NCI-H1092 treated with DMSO at 0.1 percent for 48 hours (cell line): ENCODE data around the gene CFAP46.
"Not testable (repeated sequence)": the region's sequence is repeated elsewhere in the genome, so short reads cannot be mapped to it uniquely, and the experiment has no call there.

ENCODE experiments used
- DNase-seq: peaks from one replicate; lab custom pipeline; 2025; lab: John Stamatoyannopoulos, UW

The CFAP46 gene

DNA sequence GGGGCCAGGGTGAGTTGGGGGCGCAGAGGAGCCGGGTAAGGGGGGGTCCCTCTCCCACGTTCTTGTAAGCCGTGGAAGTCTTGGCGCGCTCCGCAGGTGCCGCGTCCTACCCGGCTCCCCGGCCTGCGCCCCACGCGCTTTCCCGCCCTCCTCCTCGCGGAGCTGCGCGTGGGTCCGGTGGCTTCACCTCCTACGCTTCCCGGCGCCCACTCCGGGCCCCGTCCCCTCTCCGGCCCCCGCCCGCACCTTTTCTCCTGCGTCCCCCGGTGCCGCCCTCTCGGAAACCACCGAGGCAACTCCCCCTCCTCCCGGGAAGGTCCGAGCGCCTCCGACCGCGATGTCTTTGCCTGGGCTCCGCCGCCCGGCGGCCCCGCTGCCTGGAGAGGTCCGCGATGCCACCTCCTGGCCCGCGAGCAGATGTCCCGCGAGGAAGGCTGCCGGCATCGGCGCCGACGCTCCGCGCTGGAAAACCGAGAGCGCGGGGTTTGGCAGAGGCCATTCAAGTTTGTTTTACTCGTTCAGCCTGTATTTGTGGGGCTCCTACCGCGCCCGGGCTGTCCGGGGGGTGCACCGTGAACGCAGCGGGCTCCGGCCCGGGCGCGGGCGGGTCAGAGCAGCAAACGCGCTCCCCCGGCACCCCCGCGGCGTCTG lies 154.1 kb downstream of the CFAP46 start:
- DNase-seq: no peak

DNA sequence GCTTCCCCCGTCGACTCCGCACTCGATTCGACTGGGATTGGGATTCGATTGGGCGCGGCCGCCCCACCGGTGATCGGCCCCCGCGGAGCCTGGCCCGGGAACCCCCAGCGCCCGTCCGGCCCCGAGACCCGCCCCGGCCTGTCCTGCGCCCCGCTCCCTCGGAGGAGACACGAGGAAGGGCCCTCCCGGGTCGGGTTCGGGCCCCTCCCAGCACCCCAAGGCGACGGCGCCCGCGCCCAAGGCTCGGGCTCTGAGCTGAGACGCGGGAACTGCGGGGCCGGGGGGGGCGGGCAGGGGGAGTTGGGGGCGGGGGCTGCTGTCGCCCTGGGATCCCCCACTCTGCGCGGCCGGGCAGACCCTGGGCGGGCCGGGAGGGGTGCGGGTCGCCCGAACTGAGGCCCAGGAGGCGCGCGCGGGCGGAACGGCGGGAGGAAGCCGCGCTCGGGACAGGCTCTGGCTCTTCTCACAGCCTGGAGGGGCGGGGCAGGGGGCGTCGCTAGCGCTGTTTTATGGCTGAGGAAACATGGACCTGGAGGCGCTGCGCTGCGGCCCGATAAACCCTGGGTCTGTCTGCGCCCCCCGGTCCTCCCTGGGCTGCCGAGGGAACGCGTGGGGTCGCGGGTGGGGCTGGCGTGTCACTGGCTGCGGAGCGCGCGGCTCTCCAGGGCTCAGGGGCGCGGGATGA lies 154.7 kb downstream of the CFAP46 start:
- DNase-seq: no peak

- no peak for DNase-seq
These were observed 155.4 kb downstream of the CFAP46 start for GRCh38 chr10:132786884-132787494.

- no peak for DNase-seq
These were observed 155.9 kb downstream of the CFAP46 start for GRCh38 chr10:132786476-132786883.

DNA sequence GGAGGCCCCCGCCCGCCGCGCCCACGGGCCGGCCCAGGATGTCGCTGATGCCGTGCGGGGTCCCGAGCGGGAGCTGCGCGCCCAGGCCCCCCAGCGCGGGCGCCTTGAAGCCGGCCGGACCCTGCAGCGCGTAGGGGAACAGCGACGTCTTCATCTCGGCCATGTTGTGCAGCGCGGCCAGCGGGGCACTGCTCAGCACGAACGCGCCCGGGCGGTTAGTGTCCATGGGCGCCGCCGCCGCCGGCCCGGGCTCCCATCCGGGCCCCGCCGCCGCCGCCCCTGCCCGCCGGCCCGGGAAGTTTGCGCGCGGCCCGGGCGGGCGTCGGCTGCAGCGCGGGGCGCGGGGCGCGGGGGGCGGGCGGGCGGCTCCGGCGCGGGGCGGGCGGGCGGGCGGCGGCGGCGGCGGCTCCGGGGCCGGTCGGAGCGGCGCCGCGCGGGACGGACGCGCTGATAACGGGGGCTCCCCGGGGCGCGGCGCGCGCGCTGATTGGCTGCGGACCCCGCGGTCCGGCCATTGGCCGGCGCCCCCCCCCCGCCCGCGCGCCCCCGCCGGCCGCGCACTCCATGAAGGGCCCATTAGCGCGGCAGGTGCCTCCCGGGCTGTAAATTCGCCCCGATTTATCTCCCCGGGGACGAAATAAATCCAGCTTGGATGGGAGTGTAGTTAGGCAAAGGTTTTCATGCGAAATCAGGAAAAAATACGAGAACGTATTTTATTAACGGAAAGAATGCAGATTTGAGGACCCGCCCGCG lies 156.5 kb downstream of the CFAP46 start, which contains the start of gene NKX6-2:
Gene NKX6-2, minus strand, starts transcription at position 425 of the 753 bp plus-strand sequence. Its CDS starts 199 bp downstream, at position 226.
- DNase-seq: no peak

DNA sequence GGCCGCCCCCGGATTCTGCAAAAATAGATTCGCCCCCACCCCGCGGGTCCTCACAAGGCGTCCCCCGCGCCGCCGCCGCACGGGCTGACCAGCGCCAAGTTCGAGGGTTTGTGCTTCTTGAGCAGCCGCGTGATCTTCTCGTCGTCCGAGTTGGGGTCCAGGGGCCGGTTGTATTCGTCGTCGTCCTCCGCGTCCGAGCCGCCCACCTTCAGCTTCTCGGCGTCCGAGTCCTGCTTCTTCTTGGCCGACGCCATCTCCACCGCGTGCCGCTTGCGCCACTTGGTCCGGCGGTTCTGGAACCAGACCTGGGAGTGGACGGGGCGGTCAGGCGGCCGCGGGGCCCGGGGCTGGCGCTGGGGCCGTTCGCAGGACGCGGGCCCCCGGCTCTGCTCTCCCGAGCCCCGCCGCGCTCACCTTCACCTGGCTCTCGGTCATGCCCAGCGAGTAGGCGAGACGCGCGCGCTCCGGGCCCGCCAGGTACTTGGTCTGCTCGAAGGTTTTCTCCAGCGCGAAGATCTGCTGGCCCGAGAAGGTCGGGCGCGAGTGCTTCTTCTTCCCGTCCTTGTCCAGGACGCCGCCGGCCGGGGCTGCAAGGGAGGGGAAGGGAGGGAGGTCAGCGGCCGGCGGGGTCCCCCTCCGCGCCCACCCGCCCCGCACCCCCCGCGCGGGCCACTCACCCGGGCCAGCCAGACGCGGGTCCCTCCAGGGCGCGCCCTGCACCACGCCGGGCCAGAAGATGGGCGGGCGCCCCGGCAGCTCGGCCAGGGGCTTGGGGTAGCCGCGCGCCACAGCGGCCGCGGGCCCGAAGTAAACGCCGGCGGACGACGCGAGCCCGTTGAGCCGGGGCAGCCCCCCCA lies 157.3 kb downstream of the CFAP46 start:
- DNase-seq: no peak

DNA sequence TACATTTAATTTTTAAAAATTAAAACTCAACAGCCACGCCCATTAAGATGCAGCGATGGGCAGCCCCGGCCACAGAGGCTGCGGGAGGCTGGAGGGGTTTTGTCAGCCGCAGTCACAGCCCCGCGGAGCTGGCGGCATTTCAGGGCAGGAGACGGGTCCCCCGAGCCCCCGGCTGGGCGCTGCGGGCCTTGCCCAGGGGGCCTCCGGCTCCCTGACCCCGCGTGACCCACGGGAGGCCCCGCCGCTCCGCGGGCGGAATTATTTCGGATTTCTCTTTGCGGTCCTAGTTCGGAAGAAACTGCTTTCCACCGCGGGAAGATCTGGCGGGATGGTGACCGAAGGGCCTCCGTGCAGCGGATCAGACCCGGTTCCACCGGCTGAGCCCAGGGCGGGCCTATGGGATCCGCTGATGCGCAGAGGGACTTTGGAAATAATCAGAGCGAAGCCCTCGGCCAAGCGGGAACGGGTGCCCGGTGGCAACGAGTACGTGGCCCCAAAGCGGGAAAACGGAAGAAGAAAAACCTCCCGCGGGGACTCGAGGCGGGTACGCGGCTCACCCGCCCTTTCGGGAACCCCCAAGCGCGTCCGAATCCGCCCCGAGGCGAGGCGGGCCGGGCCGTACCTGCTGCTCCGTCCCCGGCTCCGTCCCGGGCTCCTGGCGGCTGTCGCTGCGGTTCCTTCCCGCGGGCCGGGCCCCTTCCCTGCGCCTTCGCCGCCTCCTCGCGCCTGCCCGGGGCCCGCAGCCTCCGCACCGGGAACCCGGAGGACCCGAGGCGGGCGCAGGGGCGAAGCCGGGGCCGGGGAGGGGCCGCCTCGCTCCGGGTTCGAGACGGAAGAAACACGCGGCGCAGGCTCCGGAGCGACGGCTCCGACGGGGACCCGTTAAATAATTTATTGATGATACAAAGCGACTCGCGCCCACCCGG lies 158.2 kb downstream of the CFAP46 start:
- no peak for DNase-seq

DNA sequence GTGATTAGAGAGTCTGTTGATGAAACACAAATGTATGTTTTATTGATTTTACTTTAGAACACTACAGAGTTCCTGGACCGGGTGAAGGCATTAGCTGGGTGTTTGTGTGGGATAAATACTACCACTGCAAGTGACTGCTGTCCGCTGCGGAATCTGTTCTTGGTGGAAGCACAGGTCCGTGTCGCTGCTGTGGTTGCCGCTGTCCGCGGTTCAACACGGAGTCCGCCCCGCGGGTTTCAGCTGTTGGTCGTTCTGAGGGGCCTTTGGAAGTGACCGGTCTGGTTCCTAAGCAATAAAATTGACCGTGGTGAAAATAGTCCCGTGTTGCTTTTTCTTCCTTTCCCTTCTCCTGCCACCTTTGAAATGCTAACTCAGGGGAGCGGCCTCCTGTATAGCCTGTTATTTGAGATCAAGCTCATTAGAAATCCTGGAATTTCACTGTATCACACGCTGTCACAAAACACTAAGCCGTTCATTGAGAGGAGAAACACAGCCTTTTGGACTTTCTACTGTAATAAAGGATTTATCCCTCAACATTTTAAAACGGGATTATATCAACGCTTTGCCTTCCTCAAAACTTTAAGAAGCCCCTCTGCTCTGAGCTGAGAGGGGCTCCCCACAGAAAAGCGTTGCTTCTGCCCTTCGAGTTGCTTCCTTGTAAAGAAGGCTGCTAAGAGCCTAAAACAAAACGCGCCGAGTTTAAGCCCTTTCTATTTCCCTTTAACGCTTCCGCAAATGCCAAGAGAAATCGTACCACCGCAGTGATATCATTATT lies 159.0 kb downstream of the CFAP46 start:
- no peak for DNase-seq

DNA sequence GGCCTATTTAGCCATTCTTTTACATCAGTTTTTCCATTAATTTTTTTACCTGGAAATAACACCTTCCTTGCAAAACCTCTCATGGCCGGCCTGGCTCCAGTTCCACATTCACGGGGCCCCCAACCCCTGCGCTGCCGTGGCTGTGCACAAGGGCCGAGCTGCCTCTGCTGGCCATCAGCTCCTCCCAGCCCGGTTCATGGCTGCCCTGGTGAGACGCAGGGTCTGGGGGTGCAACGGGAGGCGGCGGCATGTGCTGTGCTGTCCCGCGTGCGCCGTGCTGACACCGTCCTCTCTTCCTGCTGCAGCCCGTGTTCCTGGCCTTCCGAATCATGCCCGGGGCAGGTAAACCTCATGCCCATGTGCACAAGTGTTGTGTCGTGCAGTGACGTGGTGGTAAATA lies 160.8 kb downstream of the CFAP46 start:
- no peak for DNase-seq

DNA sequence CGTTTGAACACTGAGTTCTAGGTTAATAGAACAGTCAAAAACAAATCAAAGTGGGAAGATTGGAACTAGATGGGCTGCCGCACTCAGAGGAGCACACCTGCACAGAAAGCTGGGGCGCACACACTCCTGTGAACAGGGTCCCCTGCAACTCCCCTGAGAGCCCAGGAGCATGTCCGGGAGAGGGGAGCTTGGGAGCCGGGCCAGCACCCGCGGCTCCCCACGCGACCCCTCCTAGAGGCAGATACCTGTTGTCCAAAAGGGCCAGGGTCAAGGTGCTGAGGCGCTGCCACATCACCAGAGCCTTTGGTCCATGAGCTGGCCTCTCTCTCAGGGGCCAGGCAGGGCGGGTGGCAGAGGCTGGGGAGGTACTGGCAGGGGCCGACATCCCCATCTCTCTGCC lies 162.0 kb downstream of the CFAP46 start:
- DNase-seq: no peak

DNA sequence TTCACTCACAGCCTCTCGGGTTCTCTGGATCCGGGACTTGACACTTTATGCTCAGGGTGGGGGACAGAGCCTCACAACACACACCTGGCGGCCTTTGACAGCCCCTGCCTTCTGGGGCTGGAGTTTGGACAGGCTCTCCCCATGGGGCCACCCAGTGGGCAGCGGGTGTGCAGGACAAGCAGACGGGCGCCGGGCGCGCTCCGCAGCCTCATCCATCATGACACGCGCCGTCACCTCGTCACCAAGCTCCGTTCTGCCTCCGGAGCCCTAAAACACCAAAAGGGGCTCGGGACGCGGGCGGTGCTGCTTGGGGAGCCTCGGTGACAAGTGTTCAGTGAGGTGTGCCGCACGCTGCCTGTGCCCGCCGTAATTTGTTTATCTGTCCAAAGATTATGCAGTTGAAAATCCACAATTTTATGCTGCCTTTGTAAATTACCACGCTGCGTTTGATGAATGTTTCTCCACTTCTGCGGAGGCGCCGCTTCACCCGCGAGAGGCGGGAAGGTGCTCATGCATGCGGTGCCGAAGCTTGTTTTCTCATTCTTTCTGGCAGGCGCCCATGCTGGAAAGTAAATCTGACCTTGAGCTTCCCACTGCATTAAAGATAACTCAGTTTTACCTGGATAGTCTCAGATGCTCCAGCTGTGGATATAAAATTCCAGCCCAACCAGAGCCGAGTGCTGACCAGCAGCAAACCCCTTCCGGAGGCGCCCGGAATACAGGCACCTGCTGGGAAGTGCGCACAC lies 162.6 kb downstream of the CFAP46 start:
- no peak for DNase-seq

GRCh38 chr10:132777441-132777840 lies 164.9 kb downstream of the CFAP46 start:
- no peak for DNase-seq

DNA sequence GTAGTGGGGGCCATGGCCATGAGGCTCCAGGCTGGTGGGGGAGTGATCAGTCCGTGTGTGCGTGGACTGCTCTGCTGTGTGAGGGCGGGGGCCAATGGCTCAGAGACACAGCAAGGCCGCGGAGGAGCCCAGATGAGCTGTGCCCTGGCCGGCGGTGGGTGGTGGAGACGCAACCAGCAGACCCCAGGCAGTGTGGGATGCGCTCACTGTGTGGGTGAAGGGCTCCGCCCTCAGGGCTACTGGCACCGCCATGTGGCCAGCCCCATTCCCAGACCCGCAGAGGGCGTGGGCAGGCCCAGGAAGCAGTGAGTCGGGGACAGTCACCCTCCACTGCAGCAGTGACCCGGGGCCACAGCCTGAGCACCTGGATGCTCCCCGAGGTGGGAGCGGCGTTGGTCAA lies 165.5 kb downstream of the CFAP46 start:
- no peak for DNase-seq

DNA sequence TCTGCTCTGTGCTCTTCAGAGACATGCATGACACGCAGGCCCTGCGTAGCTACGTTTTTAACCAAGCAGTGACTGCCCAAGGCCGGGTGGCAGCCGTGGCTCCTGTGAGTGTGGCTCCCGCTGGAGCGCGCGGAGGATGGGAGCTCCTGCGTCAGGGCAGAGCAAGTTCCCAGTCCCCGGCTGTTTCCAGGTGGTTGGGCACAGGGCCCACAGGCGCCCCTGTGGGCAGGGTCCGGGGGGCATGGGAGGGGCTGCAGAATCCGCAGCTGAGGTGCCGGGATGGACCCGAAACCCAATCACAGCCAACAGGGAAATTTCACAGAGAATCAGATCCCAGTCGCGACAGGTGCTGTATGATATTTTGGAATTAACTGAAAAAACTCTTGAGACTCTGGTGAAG lies 166.2 kb downstream of the CFAP46 start:
- no peak for DNase-seq

- no peak for DNase-seq
These were observed 167.2 kb downstream of the CFAP46 start for GRCh38 chr10:132774902-132775863.

DNA sequence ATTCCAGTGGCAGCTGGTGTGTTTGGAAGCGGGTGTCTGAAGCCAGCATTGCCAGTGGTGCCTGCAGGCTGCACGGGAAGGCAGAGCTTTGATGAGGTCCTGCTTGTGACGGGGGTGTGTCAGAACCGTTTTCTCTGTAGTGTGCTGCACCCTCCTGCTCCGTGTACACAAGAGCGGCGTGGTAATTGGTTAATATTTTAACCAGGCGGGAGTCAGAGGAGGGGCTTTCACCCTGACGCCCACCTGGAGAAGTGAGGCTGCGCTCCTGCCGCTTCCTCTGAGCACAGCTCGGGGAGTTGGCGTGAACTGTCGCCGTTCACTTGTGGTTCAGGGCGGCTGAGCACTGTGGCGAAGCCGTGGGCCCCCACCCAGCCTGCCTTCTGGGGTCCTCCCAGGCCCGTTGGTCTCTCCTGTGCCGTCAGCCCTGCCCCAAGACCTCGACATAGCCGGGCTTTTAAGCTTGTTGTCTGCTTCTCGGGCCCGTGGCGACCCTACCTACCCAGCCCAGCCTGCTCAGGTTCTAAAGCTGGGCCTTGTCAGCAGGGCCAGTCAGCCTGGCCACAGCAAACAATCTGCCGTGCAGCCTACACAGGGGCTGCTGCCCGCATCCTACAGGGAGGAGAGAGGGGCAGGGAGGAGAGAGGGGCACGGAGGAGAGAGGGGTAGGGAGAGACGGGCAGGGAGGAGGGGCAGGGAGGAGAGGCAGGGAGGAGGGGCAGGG lies 168.0 kb downstream of the CFAP46 start:
- DNase-seq: no peak

DNA sequence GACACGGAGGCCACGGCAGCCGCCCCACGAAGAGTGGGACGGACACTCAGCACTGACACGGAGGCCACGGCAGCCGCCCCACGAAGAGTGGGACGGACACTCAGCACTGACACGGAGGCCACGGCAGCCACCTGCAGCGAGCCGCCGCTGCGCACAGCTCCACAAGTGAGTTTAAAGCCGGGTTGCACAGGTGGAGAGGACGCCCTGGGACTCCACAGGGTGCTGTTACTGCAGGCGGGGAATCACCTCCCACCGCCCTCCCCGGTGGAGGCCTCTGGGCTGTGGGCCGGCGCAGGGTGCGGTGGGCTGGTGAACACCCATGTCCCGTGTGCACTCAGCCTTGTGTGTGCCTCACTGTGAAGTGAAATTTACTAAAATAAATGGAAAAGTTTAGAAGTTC lies 169.6 kb downstream of the CFAP46 start:
- DNase-seq: not testable (repeated sequence)
